IPS DF 4.7 (cell line): Measurements from ENCODE around the gene COL2A1.

Source experiments
- DNase-seq: peaks from one replicate; pipeline ENCODE4 v3.0.0-alpha.2; 2013; ENCODE audit warnings: low spot score; ENCODE audit errors: extremely low read depth

The COL2A1 gene

DNA sequence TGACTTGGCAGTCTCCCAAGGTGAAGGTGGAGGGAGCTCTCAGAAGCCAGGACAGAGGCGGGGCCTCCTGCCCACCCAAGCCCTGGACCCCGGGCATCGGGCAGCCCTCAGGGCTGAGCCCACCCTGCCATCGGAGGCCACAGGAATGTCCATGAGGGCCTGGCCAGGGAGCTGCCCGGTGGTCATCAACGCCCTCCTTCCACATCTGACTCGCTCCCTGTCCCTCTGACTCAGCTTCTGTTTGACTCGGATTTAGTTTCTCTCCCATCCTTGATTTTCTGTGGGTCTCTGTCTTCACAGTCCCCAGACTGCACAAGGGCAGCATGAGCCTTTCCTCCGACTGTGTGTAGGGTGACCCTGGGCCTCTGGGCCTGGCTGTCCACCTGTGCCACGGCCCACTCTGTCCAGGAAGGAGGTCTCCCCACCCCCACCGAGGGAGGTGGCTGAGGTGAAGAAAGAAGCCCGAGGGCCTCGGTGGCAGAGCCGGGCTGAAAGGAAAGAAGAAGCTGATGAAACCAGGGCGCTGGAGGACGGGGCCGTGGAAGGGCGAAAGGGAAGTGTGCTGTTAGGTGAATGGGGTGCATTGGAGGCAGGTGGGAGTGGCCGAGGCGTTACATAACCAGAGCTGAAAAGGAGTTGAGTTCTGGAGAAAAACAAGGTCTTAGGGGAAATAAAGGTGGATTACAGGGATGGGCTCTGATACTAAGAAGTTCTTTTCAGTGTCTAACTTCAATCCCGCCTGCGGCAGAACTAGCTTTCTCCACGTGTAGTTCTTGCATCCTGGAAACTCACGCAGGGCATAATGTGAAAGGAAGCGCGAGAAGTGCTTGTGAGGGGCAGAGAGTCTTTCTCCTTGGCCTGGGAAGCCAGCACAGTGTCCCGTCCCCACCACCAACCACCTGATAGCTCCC is 57.6 kb downstream of the COL2A1 start:
- no peak for DNase-seq

DNA sequence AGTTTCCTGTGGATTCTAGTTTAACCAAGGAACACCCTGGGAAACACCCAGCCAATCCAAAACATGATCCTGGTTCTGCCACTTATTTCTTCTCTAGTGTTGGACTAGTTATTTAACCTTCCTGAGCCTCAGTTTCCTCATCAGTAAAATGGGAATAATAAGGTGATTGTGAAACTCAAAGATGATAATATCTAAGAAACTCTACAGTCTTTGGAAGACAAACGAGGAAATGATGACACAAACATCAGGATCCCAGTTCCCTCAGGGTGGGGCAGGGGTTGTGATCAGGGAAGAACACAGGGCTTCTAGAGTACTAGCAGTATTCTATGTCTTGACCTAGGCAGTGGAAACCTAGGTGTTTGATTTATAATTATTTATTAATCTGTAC is 58.9 kb downstream of the COL2A1 start:
- no peak for DNase-seq

DNA sequence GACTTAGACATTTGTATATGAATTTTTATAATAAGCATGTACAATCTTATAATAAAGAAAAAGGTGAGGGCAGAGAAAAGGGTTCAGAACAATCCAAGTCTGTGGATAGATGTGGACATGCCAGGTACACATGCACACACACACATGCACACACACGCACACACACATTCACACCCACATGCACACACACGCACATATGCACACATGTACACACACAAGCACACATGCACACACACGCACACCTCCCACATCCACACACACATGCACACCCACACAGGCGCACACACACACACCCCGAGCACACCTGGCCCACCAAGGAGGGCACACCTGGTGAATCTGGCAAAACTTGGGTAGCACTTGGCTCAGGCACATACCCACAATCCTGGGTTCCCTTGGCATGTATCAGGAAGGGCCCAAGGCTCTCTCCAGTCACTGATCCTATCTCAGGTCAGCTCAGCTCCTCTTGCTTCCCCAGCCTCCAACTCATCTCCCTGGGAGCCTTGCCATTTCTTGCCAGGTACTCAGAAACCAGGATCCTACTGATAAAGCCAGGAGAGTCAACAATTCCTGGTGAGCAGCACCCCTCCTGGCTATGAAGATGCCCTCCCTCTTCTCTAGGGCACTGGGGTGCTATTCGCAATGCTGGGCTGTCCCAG is 59.5 kb downstream of the COL2A1 start:
- no peak for DNase-seq

- DNase-seq = no peak
Measured at GRCh38 chr12:47943623-47944340, 60.5 kb downstream of the COL2A1 start.

DNA sequence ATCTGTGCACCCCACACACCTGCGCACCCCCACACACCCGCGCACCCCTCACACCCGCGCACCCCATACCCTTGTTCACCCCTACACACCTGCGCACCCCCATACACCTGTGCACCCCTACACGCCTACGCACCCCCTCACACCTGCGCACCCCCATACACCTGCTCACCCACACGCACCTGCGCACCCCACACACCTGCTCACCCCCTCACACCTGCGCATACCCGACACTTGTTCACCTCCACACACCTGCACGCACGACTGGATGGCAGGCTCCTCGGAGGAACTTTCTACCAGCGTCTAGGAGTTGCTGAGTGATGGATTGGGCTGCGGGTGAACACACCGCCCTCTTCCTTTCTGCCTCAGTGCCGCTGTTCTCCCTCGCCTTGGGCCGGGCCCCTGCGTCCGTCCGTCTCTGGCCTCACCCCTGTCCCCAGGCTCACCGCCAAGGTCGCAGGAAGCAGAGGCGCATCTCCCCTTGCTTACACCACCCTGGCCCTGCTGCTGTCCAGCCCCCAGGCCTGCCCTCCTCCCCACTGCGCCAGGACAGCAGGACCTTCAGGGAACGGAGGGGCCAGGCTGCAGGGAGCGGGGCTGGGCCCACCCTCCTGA is 61.6 kb downstream of the COL2A1 start:
- no peak for DNase-seq

- DNase-seq = no peak
Measured at GRCh38 chr12:47941871-47942613, 62.2 kb downstream of the COL2A1 start.

GRCh38 chr12:47941475-47941780 is 62.8 kb downstream of the COL2A1 start:
- no peak for DNase-seq

DNA sequence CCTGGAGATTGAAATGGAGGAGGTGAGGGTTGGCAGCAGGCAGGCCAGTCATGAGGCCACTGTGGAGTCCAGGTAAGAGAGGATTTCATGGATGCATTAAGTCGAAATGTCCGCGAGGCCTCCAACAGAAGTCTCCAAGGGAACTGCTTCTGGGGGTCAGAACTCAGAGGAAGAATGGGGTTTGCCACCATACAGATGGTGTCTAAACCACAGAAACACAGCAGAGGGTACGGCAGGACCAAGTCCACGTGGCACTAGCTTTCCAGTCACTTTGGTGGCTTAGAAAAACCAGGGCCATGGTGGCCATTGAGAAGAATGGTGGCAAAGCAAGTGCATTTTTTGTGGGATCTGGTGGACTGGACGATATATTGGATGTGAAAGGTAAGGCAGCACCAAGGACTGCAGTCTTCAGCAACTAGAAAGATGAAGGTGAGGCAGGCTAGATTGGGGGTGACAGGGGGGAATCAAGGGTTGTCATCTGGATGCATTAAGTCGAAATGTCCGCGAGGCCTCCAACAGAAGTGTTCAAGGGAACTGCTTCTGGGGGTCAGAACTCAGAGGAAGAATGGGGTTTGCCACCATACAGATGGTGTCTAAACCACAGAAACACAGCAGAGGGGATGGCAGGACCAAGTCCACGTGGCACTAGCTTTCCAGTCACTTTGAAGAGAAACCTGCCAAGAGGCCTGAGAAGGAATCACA is 63.4 kb downstream of the COL2A1 start:
- no peak for DNase-seq

- no peak for DNase-seq
Measured at GRCh38 chr12:47939009-47939601, 65.2 kb downstream of the COL2A1 start.

- no peak for DNase-seq
Measured at GRCh38 chr12:47938594-47938993, 65.7 kb downstream of the COL2A1 start.

GRCh38 chr12:47938093-47938492 is 66.2 kb downstream of the COL2A1 start:
- no peak for DNase-seq

DNA sequence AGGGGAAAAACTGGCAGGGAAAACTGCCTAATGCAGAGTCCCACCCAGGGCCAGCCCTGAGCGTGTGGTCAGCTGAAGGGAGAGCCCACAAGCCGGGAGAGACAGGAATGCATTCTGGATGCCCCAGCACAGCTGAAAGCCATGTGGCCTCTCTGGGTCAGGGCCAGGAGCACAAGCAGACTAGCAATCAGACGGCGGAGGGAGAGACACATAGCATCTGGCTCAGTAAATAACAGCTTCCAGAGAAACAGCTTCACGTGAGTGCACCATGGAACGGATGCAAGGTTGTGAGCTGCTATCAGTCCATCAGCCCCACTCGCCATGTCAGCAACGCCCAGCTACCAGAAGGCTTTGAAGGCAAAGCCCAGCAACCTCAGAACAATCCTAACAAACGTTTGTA is 69.1 kb downstream of the COL2A1 start:
- no peak for DNase-seq

GRCh38 chr12:47931187-47931586 is 73.1 kb downstream of the COL2A1 start:
- DNase-seq = no peak

- DNase-seq = no peak
Measured at GRCh38 chr12:47930634-47931033, 73.6 kb downstream of the COL2A1 start.

DNA sequence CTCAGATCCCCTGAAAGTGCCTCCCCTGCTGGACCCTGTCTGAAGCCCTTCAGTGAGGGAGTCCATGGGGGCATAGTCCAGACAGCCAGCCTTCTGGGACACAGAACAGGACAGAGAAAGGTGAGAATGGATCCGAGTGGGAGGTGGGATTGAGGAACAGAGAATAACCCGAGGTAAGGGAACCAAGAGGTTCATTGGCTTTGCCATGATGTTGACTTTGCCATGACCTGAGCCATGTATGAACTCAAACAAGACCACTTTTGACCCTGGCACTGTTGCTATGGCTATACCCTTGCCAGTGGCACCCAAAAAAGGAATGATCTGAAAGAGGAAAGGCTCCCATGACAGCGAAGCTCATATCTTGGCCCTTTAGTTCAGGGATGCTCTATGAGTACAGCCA is 76.9 kb downstream of the COL2A1 start:
- no peak for DNase-seq
